Right lobe of liver (tissue), 6 donors: ENCODE results near the gene CD302. TPM values are rescaled to one million over a fixed set of nuclear protein-coding genes. Genes with fewer than 3 reads are reported as not detected.

Experiments used
- ATAC-seq, 4 donors: fragments of 200-7000 bp; cut with Tn5 transposase; one replicate each; pipeline ENCODE4 v1.9.1; 2020; ENCODE audit warnings: mild to moderate bottlenecking in 4 of 4, moderate library complexity in 4 of 4
- DNase-seq, 3 donors: peaks; one replicate each; pipeline ENCODE4 v3.0.0-alpha.2; 2020
- H3K27ac ChIP-seq, 3 donors: fragments of 200-600 bp; one replicate each; pipeline ENCODE4 v1.8.0; 2022
- H3K27me3 ChIP-seq, 2 donors: fragments of 200-600 bp; one replicate each; pipeline ENCODE4 v1.8.0; 2022
- H3K36me3 ChIP-seq, 4 donors: fragments of 200-600 bp; sonication (generic) in 1 of 4; one replicate each; pipeline versions ENCODE4 v1.5.1 to v1.8.0; 2017 to 2022; ENCODE audit warnings: control low read depth in 1 of 4
- H3K4me1 ChIP-seq, 4 donors: fragments of 200-600 bp; sonication (generic) in 1 of 4; one replicate each; pipeline versions ENCODE4 v1.5.1 to v1.8.0; 2017 to 2022; ENCODE audit warnings: control low read depth in 1 of 4
- H3K4me3 ChIP-seq, 3 donors: fragments of 200-600 bp; one replicate each; pipeline ENCODE4 v1.8.0; 2022
- H3K9me3 ChIP-seq, 4 donors: fragments of 200-600 bp; sonication (generic) in 1 of 4; one replicate each; pipeline versions ENCODE4 v1.5.1 to v1.8.0; 2017 to 2022; ENCODE audit warnings: control low read depth in 1 of 4
- CTCF ChIP-seq, 4 donors: fragments of 200-600 bp in 3 of 4; fragments of 450-650 bp in 1 of 4; IDR thresholded peaks; one replicate each; pipeline versions ENCODE4 v1.5.1 to v1.8.0; 2016 to 2022; ENCODE audit warnings: antibody characterized with exemption in 4 of 4, mild to moderate bottlenecking in 2 of 4
- POLR2A ChIP-seq: fragments of 450-650 bp; IDR thresholded peaks from one replicate; pipeline ENCODE4 v1.6.1; 2017; ENCODE audit warnings: antibody characterized with exemption, mild to moderate bottlenecking
- WGBS: methylation state at CpG from one replicate; pipeline ENCODE4 v1.1.6; 2018; ENCODE audit warnings: low coverage, low lambda C conversion rate; ENCODE audit not compliant: insufficient coverage; ENCODE audit errors: missing lambda C conversion rate; 5-methylcytosine and 5-hydroxymethylcytosine counted together
- intact Hi-C, 2 donors: fragments of 100-400 bp; cut with DNase I; formaldehyde crosslinking; loops; one replicate each; pipeline versions ENCODE4 v1.11.2 to v1.14.1; 2022
- total RNA-seq, 6 experiments: library from RNA; depleted of rRNA in 2 of 6; stranded (reverse); fragments of >200 nt in 2 of 6; fragmentation: NEBNext Ultra II Directional in 3 of 6; extraction: Animal tissue kit (Norgen Biotek cat#: 25700) in 3 of 6; gene quantifications; one replicate each; pipeline versions ENCODE4 v1.1.0 to v1.2.4, GENCODE V29; 2016 to 2023
- donor health status: DM: no; HTN: yes; CAD: no.
- donor health status: DM: no; HTN: no; CAD: no.
- donor health status: DM: no; HTN: no; CAD: no.
- donor health status: DM: no; HTN: yes; CAD: no.
- donor health status: DM: no; HTN: yes; CAD: no.

The CD302 gene
- total RNA-seq, 6 experiments from 2014 or later, result 114 to 163 (median 130) TPM

GRCh38 chr2:159769147-159769546, 28.9 kb downstream of the CD302 start:
- ATAC-seq (no peak), DNase-seq (no peak)
- 93% methylated on average over 3 of the region's 3 CpGs for WGBS
- intact Hi-C loops, result no loop called here
- no peaks in the 10 kb centered on the region for H3K27me3 ChIP-seq
- no peak for TF ChIP-seq CTCF (IDR thresholded peaks at IDR 0.05)
- H3K27ac ChIP-seq, result no peak overlapping the region
- H3K36me3 ChIP-seq, result peaks cover 0 to 9% (median 0%) of the 10 kb centered on the region in 4 donors
- H3K4me3 ChIP-seq, result no peak overlapping the region
- H3K9me3 ChIP-seq, result no peaks in the 10 kb centered on the region
- H3K4me1 ChIP-seq, result no peaks in the 10 kb centered on the region

GRCh38 chr2:159762075-159762474, 35.9 kb downstream of the CD302 start:
- TF ChIP-seq POLR2A, result no peak
- 46% methylated on average over 1 of the region's 1 CpG for WGBS
- H3K4me3 ChIP-seq, result no peak overlapping the region
- no peaks in the 10 kb centered on the region for H3K4me1 ChIP-seq
- peaks cover 0 to 44% (median 15%) of the 10 kb centered on the region in 4 donors for H3K36me3 ChIP-seq
- H3K27ac ChIP-seq, result no peak overlapping the region
- no peak for DNase-seq
- no peaks in the 10 kb centered on the region for H3K27me3 ChIP-seq
- H3K9me3 ChIP-seq, result no peaks in the 10 kb centered on the region
- intact Hi-C loops, result no loop called here
- no peak for ATAC-seq

- ATAC-seq (no peak), DNase-seq (no peak)
- intact Hi-C loops, result no loop called here
- Histone ChIP-seq H3K27ac (no peak overlapping the region), H3K9me3 (no peaks in the 10 kb centered on the region), H3K4me1 (no peaks in the 10 kb centered on the region), H3K36me3 (peaks cover 0 to 49% (median 14%) of the 10 kb centered on the region in 4 donors), H3K27me3 (no peaks in the 10 kb centered on the region), H3K4me3 (no peak overlapping the region)
- no peak for TF ChIP-seq POLR2A
- no peak for TF ChIP-seq CTCF (IDR thresholded peaks at IDR 0.05)
These were observed 37.7 kb downstream of the CD302 start for GRCh38 chr2:159760326-159760725.

GRCh38 chr2:159759577-159759976, 38.4 kb downstream of the CD302 start:
- no peak for ATAC-seq
- H3K9me3 ChIP-seq, result no peaks in the 10 kb centered on the region
- no peaks in the 10 kb centered on the region for H3K27me3 ChIP-seq
- intact Hi-C loops, result no loop called here
- WGBS, result 83% methylated on average over 3 of the region's 3 CpGs
- peaks cover 0 to 49% (median 14%) of the 10 kb centered on the region in 4 donors for H3K36me3 ChIP-seq
- no peaks in the 10 kb centered on the region for H3K4me1 ChIP-seq
- DNase-seq, result no peak
- H3K4me3 ChIP-seq, result no peak overlapping the region
- H3K27ac ChIP-seq, result no peak overlapping the region
- no peak for TF ChIP-seq CTCF (IDR thresholded peaks at IDR 0.05)

- WGBS, result 44% methylated on average over 1 of the region's 1 CpG
- Histone ChIP-seq H3K4me1 (no peaks in the 10 kb centered on the region), H3K36me3 (peaks cover 0 to 47% (median 14%) of the 10 kb centered on the region in 4 donors), H3K27ac (no peak overlapping the region), H3K27me3 (no peaks in the 10 kb centered on the region), H3K4me3 (no peak overlapping the region), H3K9me3 (no peaks in the 10 kb centered on the region)
- DNase-seq (no peak), ATAC-seq (no peak)
- TF ChIP-seq CTCF (IDR thresholded peaks at IDR 0.05) (no peak), POLR2A (no peak)
- intact Hi-C loops, result no loop called here
These were observed 39.3 kb downstream of the CD302 start for GRCh38 chr2:159758686-159759085.
